Spinal cord (tissue), 10 donors: ENCODE data around the gene USP10. TPM values are rescaled to one million over a fixed set of nuclear protein-coding genes. Genes with fewer than 3 reads are reported as not detected.
A peak's percentile ranks its signal among the peaks of the same experiment; 100 is the strongest.
"Not testable (repeated sequence)": the region's sequence is repeated elsewhere in the genome, so short reads cannot be mapped to it uniquely, and the experiment has no call there.

Experiments used
- DNase-seq, 6 donors: peaks; one replicate each; pipeline versions ENCODE4 v3.0.0 to v3.0.0-alpha.2; 2013 to 2015; ENCODE audit warnings: low spot score in 6 of 6, low read depth in 4 of 6
- H3K27ac ChIP-seq: one replicate; pipeline ENCODE4 v1.5.1; 2013; ENCODE audit warnings: low read depth, low read length, control low read depth
- H3K27me3 ChIP-seq: one replicate; pipeline ENCODE4 v1.6.1; 2013; ENCODE audit warnings: low read length; ENCODE audit not compliant: control insufficient read depth, insufficient read depth
- H3K36me3 ChIP-seq: one replicate; pipeline ENCODE4 v1.6.1; 2013; ENCODE audit warnings: low read length; ENCODE audit not compliant: control insufficient read depth, insufficient read depth
- H3K4me1 ChIP-seq: one replicate; pipeline ENCODE4 v1.6.1; 2013; ENCODE audit warnings: low read length; ENCODE audit not compliant: control insufficient read depth, insufficient read depth
- H3K4me3 ChIP-seq: one replicate; pipeline ENCODE4 v1.5.1; 2013; ENCODE audit warnings: low read depth, low read length, control low read depth
- H3K9me3 ChIP-seq: one replicate; pipeline ENCODE4 v1.6.1; 2013; ENCODE audit warnings: low read length; ENCODE audit not compliant: control insufficient read depth, insufficient read depth
- WGBS: methylation state at CpG from one replicate; pipeline ENCODE4 v1.1.5; 2013; ENCODE audit warnings: missing lambda C conversion rate; ENCODE audit not compliant: insufficient coverage; 5-methylcytosine and 5-hydroxymethylcytosine counted together
- polyA plus RNA-seq, 2 donors: library from polyadenylated mRNA; unstranded; fragments of 120-200 nt; gene quantifications; one replicate each; pipeline ENCODE4 v1.2.1, GENCODE V29; 2013; ENCODE audit not compliant: insufficient read length in 2 of 2
- total RNA-seq, 2 donors: library from RNA; depleted of rRNA in 1 of 2; stranded (reverse); fragments of 120-200 nt in 1 of 2; fragments of >200 nt in 1 of 2; gene quantifications; one replicate each; pipeline versions ENCODE4 v1.2.3 to v1.2.4, GENCODE V29; 2013 to 2014
- donor health status: healthy.

The USP10 gene
- total and polyA plus RNA-seq, 4 donors, result 41.5 to 108 (median 70.2) TPM

DNA sequence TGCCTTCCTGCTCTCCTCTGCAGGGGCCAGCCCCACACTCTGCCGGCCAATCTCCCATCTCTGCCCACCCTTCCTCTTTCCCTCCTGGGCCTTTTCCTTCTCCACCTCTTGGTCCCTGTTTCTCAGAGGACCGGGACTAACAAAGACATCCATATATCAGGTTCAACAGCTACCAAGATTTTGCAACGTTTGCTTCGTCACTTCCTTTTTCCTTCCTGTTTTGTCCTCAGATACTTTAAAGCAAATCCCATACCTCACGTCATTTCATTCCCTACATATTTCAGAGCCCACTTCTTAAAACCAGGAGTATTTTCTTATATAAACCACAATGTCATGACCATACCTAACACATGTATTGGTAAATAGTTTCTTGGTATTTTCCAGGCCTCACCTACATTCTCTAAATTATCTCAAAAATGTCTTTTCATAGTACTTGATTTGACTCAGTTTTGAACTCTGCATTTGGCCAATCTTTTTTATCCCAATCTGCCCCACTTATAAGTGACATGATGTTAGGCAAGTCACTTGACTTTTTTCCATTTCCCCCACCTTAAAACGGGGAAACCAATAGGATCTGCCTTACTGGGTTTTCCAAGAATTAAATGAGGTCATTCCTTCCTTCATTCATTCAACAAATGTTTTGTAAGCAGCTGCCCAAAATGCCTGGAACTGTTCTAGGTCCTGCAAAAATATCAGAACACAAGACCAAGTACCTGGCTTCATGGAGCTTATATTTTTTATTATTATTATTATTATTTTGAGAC is 7.2 kb upstream of the USP10 start:
- Histone ChIP-seq H3K9me3 (no peaks in the 10 kb centered on the region), H3K27me3 (no peaks in the 10 kb centered on the region), H3K36me3 (no peaks in the 10 kb centered on the region), H3K4me1 (no peaks in the 10 kb centered on the region), H3K27ac (no peak overlapping the region), H3K4me3 (no peak overlapping the region)
- no peak for DNase-seq
- WGBS, result 73% methylated on average over 5 of the region's 6 CpGs

DNA sequence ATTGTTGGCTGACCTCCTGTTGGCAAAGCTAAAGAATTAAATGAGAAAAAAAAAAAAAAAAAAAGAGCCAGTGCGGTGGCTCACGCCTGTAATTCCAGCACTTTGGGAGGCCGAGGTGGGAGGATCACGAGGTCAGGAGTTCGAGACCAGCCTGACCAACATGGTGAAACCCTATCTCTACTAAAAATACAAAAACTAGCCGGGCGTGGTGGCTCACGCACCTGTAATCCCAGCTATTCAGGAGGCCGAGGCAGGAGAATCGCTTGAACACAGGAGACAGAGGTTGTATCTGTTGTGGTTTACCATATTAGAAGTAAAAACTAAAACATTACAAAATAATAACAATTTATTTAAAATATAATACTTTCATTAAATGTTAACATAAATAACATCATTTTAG is 5.9 kb upstream of the USP10 start:
- not testable (repeated sequence) for H3K4me3 ChIP-seq, DNase-seq, H3K27ac ChIP-seq, H3K4me1 ChIP-seq, H3K27me3 ChIP-seq, H3K9me3 ChIP-seq, H3K36me3 ChIP-seq
- no CpG with 5 or more reads among the region's 10 CpGs for WGBS

DNA sequence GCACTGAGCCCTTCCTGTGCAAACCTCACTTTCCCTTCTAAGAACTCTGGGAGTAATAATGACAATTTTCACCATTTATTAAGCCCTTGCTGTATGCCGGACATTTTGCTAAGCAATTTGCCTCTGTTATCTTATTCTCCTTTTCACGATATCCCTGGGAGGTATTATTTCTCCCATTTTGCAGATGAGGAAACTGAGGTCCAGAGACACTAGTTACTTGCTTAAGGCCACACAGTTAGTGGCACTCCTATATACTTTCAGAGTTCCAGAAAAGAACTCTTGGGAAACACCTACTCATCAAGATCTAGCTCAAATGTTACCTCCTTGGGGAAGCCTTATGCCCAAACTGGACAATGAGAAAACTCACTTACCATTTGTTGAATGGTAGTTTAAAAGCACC is 4.8 kb upstream of the USP10 start:
- no peak for DNase-seq
- Histone ChIP-seq H3K4me3 (no peak overlapping the region), H3K27ac (no peak overlapping the region), H3K4me1 (peaks cover 5% of the 10 kb centered on the region), H3K27me3 (no peaks in the 10 kb centered on the region), H3K36me3 (no peaks in the 10 kb centered on the region), H3K9me3 (no peaks in the 10 kb centered on the region)
- WGBS, result no CpG with 5 or more reads among the region's 2 CpGs

GRCh38 chr16:84699147-84699711 is 571 bp upstream of the USP10 start:
- no peaks in the 10 kb centered on the region for H3K9me3 ChIP-seq
- 17% methylated on average over 29 of the region's 29 CpGs for WGBS

GRCh38 chr16:84700446-84701300 is 873 bp downstream of the USP10 start:
- Histone ChIP-seq H3K27me3 (no peaks in the 10 kb centered on the region), H3K9me3 (no peaks in the 10 kb centered on the region), H3K36me3 (no peaks in the 10 kb centered on the region), H3K4me3 (peak overlapping the region; percentile 69), H3K4me1 (peaks cover 8% of the 10 kb centered on the region), H3K27ac (no peak overlapping the region)
- DNase-seq, result peak in 2 of 6 donors; percentile 35 to 56
- 0% methylated on average over 9 of the region's 28 CpGs for WGBS

More at GRCh38 chr16:84699147-84699711, 571 bp upstream of the USP10 start:
- H3K36me3 ChIP-seq, result no peaks in the 10 kb centered on the region
- peak overlapping the region; percentile 37 for H3K4me3 ChIP-seq
- peaks cover 5% of the 10 kb centered on the region for H3K4me1 ChIP-seq
- DNase-seq, result no peak
- no peaks in the 10 kb centered on the region for H3K27me3 ChIP-seq
- no peak overlapping the region for H3K27ac ChIP-seq

DNA sequence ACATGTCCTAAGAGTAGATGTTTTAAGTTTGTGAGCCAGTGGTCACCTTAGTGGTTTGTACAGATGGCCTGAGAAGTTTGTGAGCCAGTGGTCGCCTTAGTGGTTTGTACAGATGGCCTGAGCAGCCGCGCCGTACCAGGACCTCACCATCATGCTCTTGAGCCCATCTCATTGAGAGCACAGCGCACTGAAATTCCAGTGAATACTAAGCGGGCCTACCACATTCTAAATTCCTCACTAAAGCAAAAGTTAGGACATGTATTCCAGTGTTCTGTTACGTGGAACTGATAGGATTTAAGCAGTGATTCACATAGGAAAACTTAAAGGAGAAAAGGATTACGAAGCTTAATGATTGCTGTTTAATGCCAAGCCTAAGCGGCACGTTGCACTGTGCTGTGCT is 3.9 kb downstream of the USP10 start:
- no peak overlapping the region for H3K4me3 ChIP-seq
- no peaks in the 10 kb centered on the region for H3K36me3 ChIP-seq
- peak in 1 of 6 donors; percentile 43 for DNase-seq
- no peaks in the 10 kb centered on the region for H3K9me3 ChIP-seq
- no peaks in the 10 kb centered on the region for H3K27me3 ChIP-seq
- H3K27ac ChIP-seq, result no peak overlapping the region
- H3K4me1 ChIP-seq, result peaks cover 8% of the 10 kb centered on the region
- WGBS, result no CpG with 5 or more reads among the region's 10 CpGs

DNA sequence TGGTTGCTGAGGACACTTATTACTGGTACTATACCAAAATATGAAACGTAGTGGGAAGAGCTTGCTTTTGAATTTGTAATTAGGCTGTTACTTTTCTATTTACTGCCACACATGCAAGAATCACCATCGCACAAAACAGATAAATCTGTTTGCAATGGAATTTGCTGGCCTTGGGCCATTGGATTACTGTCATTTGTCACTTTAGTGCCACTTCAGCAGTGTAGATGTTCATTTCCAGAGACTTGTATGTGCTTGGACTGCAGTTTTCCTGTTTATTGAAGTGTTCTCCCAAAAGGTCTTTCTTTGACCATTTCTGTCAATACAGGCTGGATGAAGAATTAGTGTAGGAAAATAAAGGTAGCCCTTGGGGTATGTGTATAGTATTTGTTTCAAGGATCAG is 4.5 kb downstream of the USP10 start:
- Histone ChIP-seq H3K27ac (no peak overlapping the region), H3K36me3 (no peaks in the 10 kb centered on the region), H3K27me3 (no peaks in the 10 kb centered on the region), H3K4me1 (peaks cover 5% of the 10 kb centered on the region), H3K9me3 (no peaks in the 10 kb centered on the region), H3K4me3 (no peak overlapping the region)
- no CpG with 5 or more reads among the region's 2 CpGs for WGBS
- DNase-seq, result peak in 1 of 6 donors; percentile 69

- H3K4me1 ChIP-seq, result peaks cover 3% of the 10 kb centered on the region
- H3K36me3 ChIP-seq, result no peaks in the 10 kb centered on the region
- no peaks in the 10 kb centered on the region for H3K9me3 ChIP-seq
- no peak overlapping the region for H3K27ac ChIP-seq
- DNase-seq, result no peak
- no peak overlapping the region for H3K4me3 ChIP-seq
- WGBS, result no CpG with 5 or more reads among the region's 1 CpG
- no peaks in the 10 kb centered on the region for H3K27me3 ChIP-seq
Observed at GRCh38 chr16:84706856-84707255, 7.1 kb downstream of the USP10 start.

- Histone ChIP-seq H3K4me1 (peaks cover 11% of the 10 kb centered on the region), H3K27me3 (no peaks in the 10 kb centered on the region), H3K4me3 (no peak overlapping the region), H3K27ac (no peak overlapping the region), H3K9me3 (no peaks in the 10 kb centered on the region), H3K36me3 (peaks cover 4% of the 10 kb centered on the region)
- WGBS, result 86% methylated on average over 10 of the region's 10 CpGs
- no peak for DNase-seq
Observed at GRCh38 chr16:84709609-84710008, 9.8 kb downstream of the USP10 start.
